ENCODE data around the gene MYL5.

GRCh38 chr4:629915-630641, 44.3 kb upstream of the MYL5 start:
- TF ChIP-seq CTCF (IDR thresholded peaks at IDR 0.05; ENCODE audit: borderline replicate concordance, extremely low read depth, low read length, poor library complexity, severe bottlenecking) (no peak), EZH2 (IDR thresholded peaks at IDR 0.05; ENCODE audit: borderline replicate concordance, low read depth, low read length, severe bottlenecking) (no peak)
